K562 (cell line): ENCODE data around the gene ZNF776. TPM values are rescaled to one million over a fixed set of nuclear protein-coding genes. Genes with fewer than 3 reads are reported as not detected.
A peak's percentile ranks its signal among the peaks of the same experiment; 100 is the strongest.

Experiments used
- ATF3 ChIP-seq, 2 experiments: fragments of 450-650 bp in 1 of 2; sonication (generic) in 1 of 2; formaldehyde crosslinking in 1 of 2; IDR thresholded peaks in 1 of 2; conservative IDR thresholded peaks in 1 of 2; 2 replicates each; pipeline versions ENCODE4 v1.6.1 to v1.8.1; 2016 to 2023; ENCODE audit warnings: mild to moderate bottlenecking in 2 of 2, moderate library complexity in 2 of 2, inconsistent platforms in 1 of 2, missing genetic modification reagents in 1 of 2
- BRD4 ChIP-seq: fragments of 200-600 bp; sonication (generic); IDR thresholded peaks from 2 replicates; pipeline ENCODE4 v1.6.1; 2017; ENCODE audit warnings: inconsistent platforms
- CBX2 ChIP-seq: fragments of 200-600 bp; sonication (generic); IDR thresholded peaks from one replicate; pipeline ENCODE4 v1.6.1; 2012; ENCODE audit warnings: mild to moderate bottlenecking, low read length, inconsistent platforms; ENCODE audit not compliant: insufficient read depth, poor library complexity, severe bottlenecking
- COPS2 ChIP-seq: fragments of 450-650 bp; conservative IDR thresholded peaks from 2 replicates; pipeline ENCODE4 v1.6.1; 2016; ENCODE audit warnings: mild to moderate bottlenecking, moderate library complexity
- E4F1 ChIP-seq: fragments of 250-450 bp; sonication (Bioruptor Pico); IDR thresholded peaks from 2 replicates; pipeline ENCODE4 v1.5.0; 2021; ENCODE audit warnings: mild to moderate bottlenecking, borderline replicate concordance
- ELF1 ChIP-seq: fragments of 200-800 bp; sonication (Bioruptor generic); IDR thresholded peaks from 2 replicates; pipeline ENCODE4 v1.6.1; 2016; ENCODE audit warnings: missing genetic modification characterization, missing compliant biosample characterization
- FOXK2 ChIP-seq, 2 experiments: fragments of 450-650 bp; IDR thresholded peaks in 1 of 2; conservative IDR thresholded peaks in 1 of 2; 2 replicates each; pipeline ENCODE4 v1.6.1; 2016; ENCODE audit warnings: low read depth in 2 of 2, mild to moderate bottlenecking in 1 of 2
- GATAD2A ChIP-seq: fragments of 450-650 bp; IDR thresholded peaks from 2 replicates; pipeline ENCODE4 v1.6.1; 2017
- LCOR ChIP-seq: sonication (generic); formaldehyde crosslinking; IDR thresholded peaks from 2 replicates; pipeline ENCODE4 v1.8.0; 2022; ENCODE audit warnings: mild to moderate bottlenecking, missing genetic modification reagents
- MLLT1 ChIP-seq, 2 experiments: fragments of 450-650 bp; IDR thresholded peaks; 2 replicates each; pipeline ENCODE4 v1.6.1; 2016
- NCOA4 ChIP-seq: fragments of 450-650 bp; IDR thresholded peaks from 2 replicates; pipeline ENCODE4 v1.6.1; 2018; ENCODE audit warnings: mild to moderate bottlenecking; ENCODE audit not compliant: partially characterized antibody
- NR2C1 ChIP-seq, 2 experiments: fragments of 450-650 bp; IDR thresholded peaks; 2 replicates each; pipeline ENCODE4 v1.6.1; 2017; ENCODE audit warnings: mild to moderate bottlenecking in 2 of 2, antibody characterized with exemption in 1 of 2, inconsistent platforms in 1 of 2, missing compliant biosample characterization in 1 of 2, missing genetic modification characterization in 1 of 2
- PATZ1 ChIP-seq: fragments of 250-450 bp; sonication (Bioruptor Pico); IDR thresholded peaks from 2 replicates; pipeline ENCODE4 v1.5.0; 2020; ENCODE audit warnings: mild to moderate bottlenecking, borderline replicate concordance
- RAD21 ChIP-seq, 2 experiments: fragments of 250-450 bp in 1 of 2; fragments of 450-650 bp in 1 of 2; sonication (Bioruptor Pico) in 1 of 2; formaldehyde crosslinking in 1 of 2; IDR thresholded peaks in 1 of 2; conservative IDR thresholded peaks in 1 of 2; 2 replicates each; pipeline versions ENCODE4 v1.4.0 to v1.8.0; 2020 to 2022; ENCODE audit warnings: mild to moderate bottlenecking in 2 of 2, moderate library complexity in 1 of 2
- SAFB ChIP-seq: fragments of 200-400 bp; formaldehyde crosslinking; IDR thresholded peaks from 2 replicates; pipeline ENCODE4 v1.6.1; 2017; ENCODE audit warnings: low read depth, low read length, borderline replicate concordance
- SLC30A9 ChIP-seq: fragments of 250-450 bp; sonication (Bioruptor Pico); IDR thresholded peaks from 2 replicates; pipeline ENCODE4 v1.8.0; 2022; ENCODE audit warnings: mild to moderate bottlenecking, moderate library complexity
- TEAD1 ChIP-seq, 2 experiments: fragments of 450-650 bp in 1 of 2; sonication (generic) in 1 of 2; formaldehyde crosslinking; IDR thresholded peaks; 2 replicates each; pipeline versions ENCODE4 v1.4.0 to v1.8.0; 2020 to 2022; ENCODE audit warnings: mild to moderate bottlenecking in 2 of 2, missing genetic modification reagents in 1 of 2
- ZNF384 ChIP-seq: IDR thresholded peaks from 2 replicates; pipeline ENCODE4 v1.6.1; 2012; ENCODE audit warnings: low read depth, low read length, improper control_type of control experiment
- ZNF436 ChIP-seq: fragments of 250-450, 450-650 bp; sonication (Bioruptor Pico); formaldehyde crosslinking; IDR thresholded peaks from 2 replicates; pipeline ENCODE4 v1.7.0; 2020; ENCODE audit warnings: mild to moderate bottlenecking
- polyA plus RNA-seq, 8 experiments: library from polyadenylated mRNA; depleted of rRNA in 4 of 8; stranded (reverse) in 5 of 8; unstranded in 3 of 8; fragments of >200 nt; fragmentation: Nextera tagmentation in 2 of 8; fragmentation: Illumina TruSeq in 1 of 8; extraction: Ambion mirVana in 2 of 8; extraction: Trizol in 1 of 8; gene quantifications; 2 replicates each; pipeline versions ENCODE4 v1.2.1 to v1.2.3, GENCODE V29; 2011 to 2014; ENCODE audit warnings: inconsistent platforms in 1 of 8, missing spikeins in 1 of 8
- total RNA-seq, 7 experiments: library from RNA; depleted of rRNA in 6 of 7; stranded (reverse); fragments of >200 nt in 6 of 7; fragmentation: Illumina TruSeq in 2 of 7; extraction: Trizol in 2 of 7; gene quantifications; 2 replicates each; pipeline versions ENCODE4 v1.2.1 to v1.2.3, GENCODE V29; 2011 to 2021; ENCODE audit warnings: low replicate concordance in 1 of 7

The ZNF776 gene
- total and polyA plus RNA-seq, 9 of the 15 experiments (the other 6 are each of a cell fraction or from before 2014, with no cell fraction given), result 2.2 to 16.9 (median 8.2) TPM

GRCh38 chr19:57746580-57747471 is at the start of gene ZNF776 (continued):
- TF ChIP-seq ATF3 (IDR thresholded peaks at IDR 0.05), result no peak
- TF ChIP-seq ATF3 (CRISPR knock-in tag; conservative IDR thresholded peaks at IDR 0.05), result no peak
- TF ChIP-seq NCOA4, result no peak
- no peak for TF ChIP-seq BRD4
- TF ChIP-seq ZNF436 (CRISPR knock-in tag), result no peak
- TF ChIP-seq ZNF384, result no peak
- no peak for TF ChIP-seq CBX2
- no peak for TF ChIP-seq MLLT1 (IDR thresholded peaks at IDR 0.05)
- TF ChIP-seq PATZ1 (CRISPR knock-in tag), result no peak
- TF ChIP-seq NR2C1 (IDR thresholded peaks at IDR 0.05), result no peak
- TF ChIP-seq NR2C1 (tag; IDR thresholded peaks at IDR 0.05), result no peak
- TF ChIP-seq FOXK2 (conservative IDR thresholded peaks at IDR 0.05 in 1 of 2, IDR thresholded peaks at IDR 0.05 in 1 of 2; ENCODE audit: low read depth in 2 of 2), result peak; percentile 54 to 58; a peak in 2 of 4 replicates
- no peak for TF ChIP-seq RAD21 (CRISPR knock-in tag; conservative IDR thresholded peaks at IDR 0.05 in 1 of 2, IDR thresholded peaks at IDR 0.05 in 1 of 2)
- no peak for TF ChIP-seq SLC30A9 (CRISPR knock-in tag)
- TF ChIP-seq COPS2, result no peak
- no peak for TF ChIP-seq SAFB
- peak; percentile 78 for TF ChIP-seq ELF1 (tag)
- TF ChIP-seq GATAD2A, result no peak
- no peak for TF ChIP-seq E4F1 (CRISPR knock-in tag)
- TF ChIP-seq TEAD1 (CRISPR knock-in tag; IDR thresholded peaks at IDR 0.05), result no peak
- no peak for TF ChIP-seq LCOR (CRISPR knock-in tag)
